ENCODE measurements around the gene HHAT.

- no peak for TF ChIP-seq CTCF (IDR thresholded peaks at IDR 0.05)
- no peak for TF ChIP-seq POLR2A (IDR thresholded peaks at IDR 0.05)
These were observed 333.8 kb downstream of the HHAT start for GRCh38 chr1:210662291-210663050.

All from lower leg skin (tissue), 3 donors.